A549 (cell line): ENCODE measurements around the gene PTPRN2. TPM values are rescaled to one million over a fixed set of nuclear protein-coding genes. Genes with fewer than 3 reads are reported as not detected.

ENCODE experiments used
- ATAC-seq, 2 experiments: fragments of 200-7000 bp in 1 of 2; fragments of >200 bp in 1 of 2; cut with Nextera tagmentation in 1 of 2; cut with Tn5 transposase in 1 of 2; 3 replicates each; pipeline versions ENCODE4 v1.8.0 to v1.9.1; 2018 to 2020; ENCODE audit warnings: mild to moderate bottlenecking in 1 of 2, moderate library complexity in 1 of 2
- CTCF ChIA-PET: fragments of 300-600 bp; sonication (Branson Sonifier 250); formaldehyde crosslinking; extraction: SDS; loops from one replicate; lab custom pipeline; 2021; ENCODE audit warnings: antibody characterized with exemption, inconsistent platforms; lab: Yijun Ruan, JAX
- POLR2A ChIA-PET: fragments of 350-600 bp; formaldehyde crosslinking; extraction: SDS; loops from one replicate; lab custom pipeline; 2021; ENCODE audit warnings: antibody characterized with exemption, inconsistent platforms; lab: Yijun Ruan, JAX
- DNase-seq, 2 experiments: peaks; one replicate each; pipeline versions ENCODE4 v3.0.0 to v3.0.0-alpha.2; 2011 to 2016; ENCODE audit warnings: low read depth in 1 of 2, low spot score in 1 of 2
- FAIRE-seq: peaks from 2 replicates; lab custom pipeline; 2011; peaks lifted over from hg19 to GRCh38; lab: Jason Lieb, UNC
- H3K27ac ChIP-seq, 2 experiments: fragments of >200 bp; sonication (Bioruptor Twin); formaldehyde crosslinking; 3 replicates each; pipeline ENCODE4 v1.5.1; 2016 to 2017
- H3K4me1 ChIP-seq: fragments of >200 bp; sonication (Bioruptor Twin); formaldehyde crosslinking; 3 replicates; pipeline ENCODE4 v1.6.1; 2016
- H3K4me2 ChIP-seq: fragments of >200 bp; sonication (Bioruptor Twin); formaldehyde crosslinking; 3 replicates; pipeline ENCODE4 v1.6.1; 2016
- H3K4me3 ChIP-seq: fragments of >200 bp; sonication (Bioruptor Twin); formaldehyde crosslinking; 3 replicates; pipeline ENCODE4 v1.5.1; 2016
- H3K9me3 ChIP-seq: fragments of >200 bp; sonication (Bioruptor Twin); formaldehyde crosslinking; 3 replicates; pipeline ENCODE4 v1.6.1; 2016
- BHLHE40 ChIP-seq: IDR thresholded peaks from 2 replicates; pipeline ENCODE4 v1.6.1; 2012; ENCODE audit warnings: low read depth, low read length, inconsistent platforms
- CEBPB ChIP-seq, 2 experiments: fragments of >200 bp in 1 of 2; sonication (Bioruptor Twin) in 1 of 2; formaldehyde crosslinking in 1 of 2; IDR thresholded peaks; 2 replicates each; pipeline ENCODE4 v1.6.1; 2012 to 2016
- CHD4 ChIP-seq: fragments of 200-600 bp; sonication (generic); IDR thresholded peaks from 2 replicates; pipeline ENCODE4 v1.6.1; 2016; ENCODE audit warnings: antibody characterized with exemption, mild to moderate bottlenecking, borderline replicate concordance
- CTCF ChIP-seq: fragments of >200 bp; sonication (Bioruptor Twin); formaldehyde crosslinking; IDR thresholded peaks from 3 replicates; pipeline ENCODE4 v1.5.1; 2016
- E2F6 ChIP-seq: IDR thresholded peaks from 2 replicates; pipeline ENCODE4 v1.6.1; 2012; ENCODE audit warnings: low read depth, borderline replicate concordance
- EP300 ChIP-seq, 2 experiments: fragments of >200 bp; sonication (Bioruptor Twin); formaldehyde crosslinking; IDR thresholded peaks; 2 replicates in 1 of 2; 3 replicates in 1 of 2; pipeline ENCODE4 v1.6.1; 2016 to 2017
- ESRRA ChIP-seq: fragments of 150-350 bp; IDR thresholded peaks from 2 replicates; pipeline ENCODE4 v1.6.1; 2014; ENCODE audit warnings: mild to moderate bottlenecking, low read length, borderline replicate concordance
- FOSB ChIP-seq: fragments of 250-450 bp; sonication (Bioruptor Pico); IDR thresholded peaks from 2 replicates; pipeline ENCODE4 v1.5.0; 2020; ENCODE audit warnings: mild to moderate bottlenecking, moderate library complexity
- FOXS1 ChIP-seq: fragments of 250-450 bp; sonication (Bioruptor Pico); IDR thresholded peaks from 2 replicates; pipeline ENCODE4 v1.5.0; 2020; ENCODE audit warnings: mild to moderate bottlenecking, moderate library complexity
- HES2 ChIP-seq: fragments of >200 bp; sonication (Bioruptor Twin); formaldehyde crosslinking; IDR thresholded peaks from 2 replicates; pipeline ENCODE4 v1.6.1; 2016
- HOXA7 ChIP-seq: fragments of 250-450 bp; sonication (Bioruptor Pico); IDR thresholded peaks from 2 replicates; pipeline ENCODE4 v1.5.0; 2020; ENCODE audit warnings: mild to moderate bottlenecking, moderate library complexity
- HOXB5 ChIP-seq: fragments of 250-450 bp; sonication (Bioruptor Pico); IDR thresholded peaks from 2 replicates; pipeline ENCODE4 v1.5.0; 2020; ENCODE audit warnings: mild to moderate bottlenecking, moderate library complexity
- NR3C1 ChIP-seq: fragments of >200 bp; sonication (Bioruptor Twin); formaldehyde crosslinking; IDR thresholded peaks from 3 replicates; pipeline ENCODE4 v1.6.1; 2017
- RAD21 ChIP-seq, 2 experiments: fragments of >200 bp in 1 of 2; sonication (Bioruptor Twin) in 1 of 2; formaldehyde crosslinking in 1 of 2; IDR thresholded peaks in 1 of 2; conservative IDR thresholded peaks in 1 of 2; 2 replicates in 1 of 2; 3 replicates in 1 of 2; pipeline ENCODE4 v1.6.1; 2012 to 2018; ENCODE audit warnings: inconsistent platforms in 1 of 2
- RNF2 ChIP-seq: fragments of 200-600 bp; sonication (generic); IDR thresholded peaks from 2 replicates; pipeline ENCODE4 v1.6.1; 2016; ENCODE audit warnings: low read depth, mild to moderate bottlenecking, antibody characterized with exemption, moderate library complexity, borderline replicate concordance
- SMC3 ChIP-seq: fragments of >200 bp; sonication (Bioruptor Twin); formaldehyde crosslinking; IDR thresholded peaks from 3 replicates; pipeline ENCODE4 v1.6.1; 2018; ENCODE audit warnings: inconsistent platforms
- SREBF2 ChIP-seq: fragments of 450-650 bp; IDR thresholded peaks from 2 replicates; pipeline ENCODE4 v1.6.1; 2014; ENCODE audit warnings: mild to moderate bottlenecking, moderate library complexity
- WGBS: methylation state at CpG from one replicate; pipeline ENCODE4 v1.1.6; 2017; ENCODE audit errors: missing lambda C conversion rate; 5-methylcytosine and 5-hydroxymethylcytosine counted together
- polyA plus RNA-seq, 4 experiments: library from polyadenylated mRNA; depleted of rRNA in 3 of 4; stranded (reverse); fragments of >200 nt; fragmentation: RNase III in 1 of 4; extraction: RNeasy Plus Mini Kit Qiagen cat#74134 plus additional on column Dnase treatment in 1 of 4; gene quantifications; 2 replicates in 3 of 4; 3 replicates in 1 of 4; pipeline ENCODE4 v1.2.3, GENCODE V29; 2011 to 2017

PTPRN2 gene
- polyA plus RNA-seq, 2 of the 4 experiments (the other 2 are of a cell fraction): 0.41 to 1.2 TPM

- DNase-seq: no peak
- FAIRE-seq: no peak
- WGBS: 21% methylated on average over 4 of the region's 4 CpGs
- CTCF ChIA-PET: interaction anchor here (0.6 to 2.0 kb wide), 3 partner anchors 9 to 404 kb away, joined by 3 to 6 read pairs (median 3); no protein-coding TSS in a partner anchor
- H3K27ac ChIP-seq: no peak overlapping the region; a peak in 1 of 6 replicates
- no peaks in the 10 kb centered on the region for H3K9me3 ChIP-seq
- no peak for ATAC-seq
- TF ChIP-seq EP300 (IDR thresholded peaks at IDR 0.05) (no peak), FOSB (CRISPR knock-in tag) (no peak), FOXS1 (CRISPR knock-in tag) (no peak), NR3C1 (no peak), HOXB5 (no peak), E2F6 (no peak), CEBPB (IDR thresholded peaks at IDR 0.05) (no peak), RAD21 (conservative IDR thresholded peaks at IDR 0.05 in 1 of 2, IDR thresholded peaks at IDR 0.05 in 1 of 2) (no peak), CHD4 (no peak), RNF2 (no peak), BHLHE40 (no peak), ESRRA (no peak)
- H3K4me1 ChIP-seq: peaks cover 3% of the 10 kb centered on the region; the same call in 1 of the 3 replicates
- POLR2A ChIA-PET: interaction anchor here (1.0 kb wide), 1 partner anchor 10 kb away, joined by 4 read pairs; no protein-coding TSS in a partner anchor
- H3K4me2 ChIP-seq: no peak overlapping the region
- no peak overlapping the region for H3K4me3 ChIP-seq
Observed at GRCh38 chr7:158573310-158573709, 14.3 kb downstream of the PTPRN2 start.

GRCh38 chr7:158572000-158572828 is 15.4 kb downstream of the PTPRN2 start:
- CTCF ChIA-PET: interaction anchor here (0.6 to 2.0 kb wide), 8 partner anchors 9 to 405 kb away, joined by 3 to 6 read pairs (median 3); no protein-coding TSS in a partner anchor
- peak; percentile 62 to 63 for DNase-seq
- no peak for TF ChIP-seq SREBF2
- TF ChIP-seq RAD21 (conservative IDR thresholded peaks at IDR 0.05 in 1 of 2, IDR thresholded peaks at IDR 0.05 in 1 of 2): peak; percentile 36 to 52; a peak in 3 of 5 replicates
- no peak for TF ChIP-seq FOSB (CRISPR knock-in tag)
- TF ChIP-seq HES2: no peak
- TF ChIP-seq SMC3: peak; percentile 38; the same call in 2 of the 3 replicates
- TF ChIP-seq CTCF: peak; percentile 25; the same call in 1 of the 3 replicates
- no peak for TF ChIP-seq E2F6
- TF ChIP-seq HOXA7 (CRISPR knock-in tag): no peak
- TF ChIP-seq, all 56 proteins: peak for 3
- Histone ChIP-seq H3K4me1 (peaks cover 3% of the 10 kb centered on the region; the same call in 1 of the 3 replicates), H3K9me3 (no peaks in the 10 kb centered on the region), H3K4me2 (peak overlapping the region; percentile 30; the same call in 1 of the 3 replicates), H3K27ac (no peak overlapping the region), H3K4me3 (no peak overlapping the region)
- WGBS: 9% methylated on average over 7 of the region's 7 CpGs
- ATAC-seq: peak; percentile 92 to 97
- POLR2A ChIA-PET: interaction anchor here (1.0 kb wide), 1 partner anchor 8 kb away, joined by 4 read pairs; no protein-coding TSS in a partner anchor
- FAIRE-seq: no peak
